ENCODE results near the gene RNF225.
"Not testable (repeated sequence)": the region's sequence is repeated elsewhere in the genome, so short reads cannot be mapped to it uniquely, and the experiment has no call there.

The RNF225 gene

GRCh38 chr19:58395220-58395978, at the start of gene RNF225:
Gene RNF225 (plus strand): TSS chr19:58395656. CDS start chr19:58396090, 434 bp downstream.
- Histone ChIP-seq H2AFZ (ENCODE audit: low read length) (no peak within 1 kb of the TSS), H3K36me3 (ENCODE audit: insufficient read depth, low read length) (peaks cover 56% of the 10 kb centered on the region), H3K9me3 (ENCODE audit: low read length) (no peaks in the 10 kb centered on the region), H3K9ac (ENCODE audit: low read length) (no peak within 1 kb of the TSS), H3F3A (ENCODE audit: insufficient read depth, low read length) (no peaks in the 10 kb centered on the region), H4K20me1 (ENCODE audit: insufficient read depth, low read length) (no peaks in the 10 kb centered on the region), H3K4me2 (ENCODE audit: low read length) (no peak within 1 kb of the TSS), H3K4me1 (ENCODE audit: insufficient read depth, low read length, severe bottlenecking) (peaks cover 5% of the 10 kb centered on the region), H3K9me2 (ENCODE audit: low read depth, low read length) (no peaks in the 10 kb centered on the region), H3K27ac (ENCODE audit: low read depth, low read length, poor library complexity, severe bottlenecking) (no peak within 1 kb of the TSS), H3K79me2 (ENCODE audit: insufficient read depth, low read length) (no peaks in the 10 kb centered on the region), H3K4me3 (ENCODE audit: low read depth, low read length, poor library complexity, severe bottlenecking) (no peak within 1 kb of the TSS), H3K27me3 (ENCODE audit: insufficient read depth, low read length) (no peaks in the 10 kb centered on the region)
- TF ChIP-seq EZH2 (IDR thresholded peaks at IDR 0.05; ENCODE audit: borderline replicate concordance, low read length), result no peak
- no peak for TF ChIP-seq CTCF (IDR thresholded peaks at IDR 0.05; ENCODE audit: low read length)

- H3K9me3 ChIP-seq (ENCODE audit: low read length), result no peaks in the 10 kb centered on the region
- H3K36me3 ChIP-seq (ENCODE audit: insufficient read depth, low read length), result no peaks in the 10 kb centered on the region
- H3K4me2 ChIP-seq (ENCODE audit: low read length), result peak overlapping the region; percentile 83
- H3K9me2 ChIP-seq (ENCODE audit: low read depth, low read length), result no peaks in the 10 kb centered on the region
- no peaks in the 10 kb centered on the region for H3K27me3 ChIP-seq (ENCODE audit: insufficient read depth, low read length)
- peak overlapping the region; percentile 16 for H3K27ac ChIP-seq (ENCODE audit: low read depth, low read length, poor library complexity, severe bottlenecking)
- H4K20me1 ChIP-seq (ENCODE audit: insufficient read depth, low read length), result no peaks in the 10 kb centered on the region
- H3K9ac ChIP-seq (ENCODE audit: low read length), result peak overlapping the region; percentile 90
- H3F3A ChIP-seq (ENCODE audit: insufficient read depth, low read length), result no peaks in the 10 kb centered on the region
- H2AFZ ChIP-seq (ENCODE audit: low read length), result no peak overlapping the region
- H3K4me3 ChIP-seq (ENCODE audit: low read depth, low read length, poor library complexity, severe bottlenecking), result peak overlapping the region; percentile 95
- H3K79me2 ChIP-seq (ENCODE audit: insufficient read depth, low read length), result peaks cover 9% of the 10 kb centered on the region
- H3K4me1 ChIP-seq (ENCODE audit: insufficient read depth, low read length, severe bottlenecking), result peaks cover 39% of the 10 kb centered on the region
- no peak for TF ChIP-seq CTCF (IDR thresholded peaks at IDR 0.05; ENCODE audit: low read length)
- no peak for TF ChIP-seq EZH2 (IDR thresholded peaks at IDR 0.05; ENCODE audit: borderline replicate concordance, low read length)
Measured at GRCh38 chr19:58346961-58347929, 48.2 kb upstream of the RNF225 start.

- Histone ChIP-seq H3K9ac (ENCODE audit: low read length) (peak overlapping the region; percentile 90), H3K4me2 (ENCODE audit: low read length) (peak overlapping the region; percentile 83), H3K4me3 (ENCODE audit: low read depth, low read length, poor library complexity, severe bottlenecking) (peak overlapping the region; percentile 95), H3K4me1 (ENCODE audit: insufficient read depth, low read length, severe bottlenecking) (peaks cover 39% of the 10 kb centered on the region)
- H4K20me1 ChIP-seq (ENCODE audit: insufficient read depth, low read length); H3K79me2 ChIP-seq (ENCODE audit: insufficient read depth, low read length); H3K27ac ChIP-seq (ENCODE audit: low read depth, low read length, poor library complexity, severe bottlenecking); H2AFZ ChIP-seq (ENCODE audit: low read length); H3F3A ChIP-seq (ENCODE audit: insufficient read depth, low read length); H3K36me3 ChIP-seq (ENCODE audit: insufficient read depth, low read length); H3K27me3 ChIP-seq (ENCODE audit: insufficient read depth, low read length); H3K9me3 ChIP-seq (ENCODE audit: low read length); H3K9me2 ChIP-seq (ENCODE audit: low read depth, low read length): not testable (repeated sequence)
Measured at GRCh38 chr19:58348080-58348479, 47.4 kb upstream of the RNF225 start.
